NCI-H2107 treated with DMSO at 0.1 percent for 48 hours (cell line): ENCODE data around the gene COL5A2.

ENCODE experiments used
- DNase-seq: peaks from one replicate; lab custom pipeline; 2025; ENCODE audit not compliant: unreplicated experiment; lab: John Stamatoyannopoulos, UW

COL5A2 gene

DNA sequence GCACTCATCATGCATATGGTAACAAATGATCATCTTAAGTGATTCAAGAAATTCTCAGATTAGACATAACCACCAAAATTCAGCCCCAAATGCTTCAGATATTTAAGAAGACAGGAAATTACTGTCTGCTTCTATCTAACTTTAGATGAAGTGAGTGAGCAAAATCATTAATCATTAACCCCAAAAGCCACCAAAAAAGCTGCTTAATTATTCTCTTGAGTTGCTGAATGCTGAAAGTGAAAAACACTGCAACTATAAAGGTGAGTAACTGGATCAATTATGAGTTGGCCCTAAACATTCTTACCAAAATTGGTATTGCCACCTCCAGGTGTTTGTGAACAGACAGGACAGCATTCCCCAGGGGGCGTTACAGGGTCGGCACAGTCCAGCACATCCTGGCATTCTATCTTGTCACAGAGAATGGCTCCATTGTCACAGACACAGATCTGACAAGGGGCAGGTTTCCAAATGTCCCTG lies 69.6 kb downstream of the COL5A2 start:
- no peak for DNase-seq

DNA sequence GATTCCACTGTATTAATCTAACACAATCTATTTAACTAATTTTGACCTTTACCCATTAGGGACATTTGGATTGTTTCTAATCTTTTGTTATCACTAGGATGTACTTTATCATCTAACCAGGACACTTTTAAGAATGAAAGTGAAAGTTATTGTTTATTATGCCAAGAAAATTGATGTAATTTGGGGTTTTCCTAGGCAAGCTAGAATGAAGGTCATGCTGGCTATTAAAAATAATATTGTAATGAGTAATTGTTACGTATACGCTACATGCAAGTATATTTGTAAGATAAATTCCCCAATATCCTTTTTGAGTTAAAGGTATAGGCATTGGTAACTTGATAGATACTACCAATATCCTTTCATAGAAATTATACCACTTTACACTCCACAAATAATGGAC lies 74.6 kb downstream of the COL5A2 start:
- no peak for DNase-seq

DNA sequence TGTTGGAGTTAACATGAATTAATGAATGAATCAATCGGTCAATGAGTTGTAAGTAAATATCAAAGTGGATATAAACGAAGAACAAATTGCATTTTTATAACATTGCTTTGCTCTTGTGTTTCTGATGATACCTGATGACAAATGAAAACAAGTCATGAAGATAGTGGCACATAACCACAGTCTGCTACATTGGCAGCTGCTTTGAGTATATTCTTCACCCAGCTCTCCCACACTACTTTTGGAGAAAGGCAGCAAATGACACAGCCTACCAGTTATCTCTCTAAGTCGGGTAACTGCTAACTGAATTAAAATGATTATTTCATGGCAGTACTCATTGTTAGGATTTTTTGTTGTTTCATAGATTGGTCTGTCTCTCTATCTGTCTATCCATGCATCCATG lies 76.8 kb downstream of the COL5A2 start:
- DNase-seq, result no peak

DNA sequence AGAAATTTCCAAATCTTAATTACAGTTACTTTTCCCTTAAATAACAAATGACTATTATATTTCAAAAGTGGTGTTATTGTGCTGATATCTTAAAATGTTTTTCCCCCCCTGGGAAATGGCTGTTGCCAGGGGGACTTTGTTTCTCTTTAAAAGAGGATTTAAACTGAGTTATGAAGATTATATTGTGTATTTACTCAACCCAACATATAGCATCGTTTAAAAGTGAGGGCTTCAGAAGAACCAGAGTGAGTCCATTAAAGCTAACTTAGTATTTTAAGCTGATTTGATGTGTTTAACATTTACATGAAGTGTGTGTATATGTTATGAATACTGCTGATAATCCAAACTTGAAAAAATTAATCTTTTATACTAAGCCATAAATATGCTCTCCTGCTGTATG lies 81.6 kb downstream of the COL5A2 start:
- DNase-seq, result no peak

DNA sequence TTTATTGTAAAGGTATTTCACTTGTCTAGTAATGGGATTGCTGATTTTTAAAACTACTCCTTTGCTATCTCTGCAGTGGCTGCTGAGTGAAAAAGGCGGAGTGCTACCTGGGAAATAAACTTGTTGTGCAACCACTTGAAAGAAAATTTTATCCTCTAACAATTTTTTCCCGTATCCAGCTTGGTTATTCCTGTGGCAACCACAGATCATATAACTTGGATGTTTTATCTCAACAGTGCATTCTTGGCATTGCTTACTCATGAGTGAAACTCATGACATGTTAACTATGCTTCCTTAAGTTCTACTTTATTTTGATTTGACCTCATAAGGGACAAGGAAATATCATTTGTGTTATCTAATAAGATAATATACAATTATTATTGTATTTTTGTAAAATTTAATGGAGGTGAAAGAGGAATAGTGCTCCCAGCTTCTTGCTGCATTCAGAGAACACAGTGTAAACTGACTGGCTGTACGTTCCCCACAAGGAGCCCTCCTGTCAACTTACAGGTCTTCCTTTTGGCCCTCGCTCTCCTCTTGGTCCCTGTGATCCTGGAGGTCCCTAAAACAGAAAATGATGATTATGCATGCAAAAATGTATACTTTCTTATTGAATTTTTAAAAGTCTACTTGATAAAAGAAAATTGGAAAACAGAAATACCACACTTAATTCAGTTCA lies 82.7 kb downstream of the COL5A2 start:
- DNase-seq, result no peak

DNA sequence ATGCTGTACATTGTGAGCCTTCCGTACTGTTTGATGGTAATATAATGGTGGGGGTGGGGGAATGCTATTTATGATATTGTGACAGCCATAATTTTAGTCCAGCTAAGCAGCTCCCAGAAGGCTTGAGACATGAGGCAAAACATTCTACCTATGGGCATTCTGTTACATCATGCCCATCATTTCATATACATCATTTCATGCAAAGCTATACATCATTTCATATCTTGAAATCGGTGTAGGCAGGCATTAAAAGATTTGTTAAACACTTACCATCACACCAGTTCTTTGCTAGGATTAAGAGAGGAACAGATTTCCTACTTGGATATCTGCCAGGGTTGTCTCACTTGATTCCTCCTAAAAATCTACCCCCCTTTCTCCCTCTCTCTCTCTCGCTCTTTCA lies 84.5 kb downstream of the COL5A2 start:
- no peak for DNase-seq

DNA sequence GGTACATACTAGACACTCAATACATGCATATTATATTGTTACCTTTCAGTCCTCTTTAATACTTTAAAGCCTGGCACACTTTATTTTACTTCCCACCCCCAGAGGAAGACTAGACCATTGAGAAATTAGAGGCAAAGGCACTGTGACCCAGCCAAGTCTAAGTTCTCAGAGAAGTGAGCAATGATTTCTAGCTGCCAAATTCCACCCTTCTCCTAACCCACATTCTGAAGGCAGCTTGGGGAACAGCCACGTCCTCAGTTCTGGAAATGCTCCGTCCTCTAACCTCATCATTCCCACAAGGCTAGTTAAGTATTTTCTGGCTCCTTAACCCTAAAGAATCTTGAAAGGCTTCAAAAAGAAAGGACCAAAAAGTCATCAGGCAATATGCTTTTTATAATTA lies 86.6 kb downstream of the COL5A2 start:
- no peak for DNase-seq

DNA sequence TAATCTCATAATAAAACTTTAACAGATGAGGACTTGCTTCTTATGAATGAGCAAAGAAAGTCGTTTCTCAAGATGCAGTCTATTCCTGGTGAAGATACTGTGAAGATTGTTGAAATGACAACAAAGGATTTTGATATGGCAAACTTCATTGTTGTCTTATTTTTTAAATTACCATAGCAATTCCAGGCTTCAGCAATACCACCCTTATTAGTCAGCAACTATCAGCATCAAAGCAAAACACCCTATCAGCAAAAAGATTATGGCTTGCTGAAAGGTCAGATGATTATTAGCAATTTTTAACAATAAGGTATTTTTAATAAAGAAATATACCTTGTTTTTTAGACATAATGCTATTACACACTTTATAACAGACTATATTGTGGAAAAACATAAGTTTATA lies 88.3 kb downstream of the COL5A2 start:
- no peak for DNase-seq

DNA sequence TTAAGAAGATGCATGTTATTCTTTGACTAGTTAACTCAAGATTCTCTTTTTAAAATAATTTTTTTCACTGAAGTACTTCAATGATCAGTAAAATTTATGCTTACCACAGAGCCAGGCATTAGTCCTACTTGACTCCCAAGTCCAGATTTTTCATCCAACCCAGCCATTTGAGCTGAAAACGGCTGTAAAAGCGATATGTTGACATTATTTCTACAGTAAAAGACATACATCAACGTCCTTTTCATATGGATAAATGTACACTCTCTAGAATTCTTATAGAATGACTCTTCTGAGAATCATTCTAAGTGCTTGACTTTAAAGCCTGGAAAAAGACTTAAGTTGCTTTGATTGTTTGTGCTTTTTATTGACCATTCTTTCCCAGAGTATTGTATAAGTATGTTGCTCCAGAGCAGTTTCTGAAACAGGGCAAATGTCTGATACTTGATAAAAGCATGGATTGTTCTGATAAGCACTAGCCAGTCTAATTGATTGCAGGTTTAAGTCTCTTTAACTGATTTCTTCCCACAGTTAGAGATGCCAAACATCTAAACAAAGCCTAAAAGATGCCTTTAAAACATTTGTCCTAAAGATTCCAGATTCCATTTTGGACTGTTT lies 90.9 kb downstream of the COL5A2 start:
- no peak for DNase-seq

DNA sequence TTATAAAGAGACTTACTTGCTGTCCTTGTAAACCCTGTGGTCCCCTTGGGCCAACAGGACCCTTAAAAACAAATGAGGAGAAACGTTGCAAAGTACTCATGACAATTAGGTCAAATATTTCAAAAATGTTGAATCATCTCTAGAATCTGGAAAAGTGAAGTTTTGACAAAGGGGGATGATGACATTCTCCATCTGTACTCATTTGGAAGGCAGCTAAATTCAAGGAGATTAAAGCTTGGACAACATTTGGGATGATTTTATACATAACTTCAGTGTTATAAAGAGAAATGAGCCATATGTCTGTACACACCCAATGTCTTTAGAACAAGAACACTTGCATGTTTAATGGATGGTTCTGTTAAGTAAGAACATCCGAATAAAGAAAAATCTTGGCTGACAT lies 92.9 kb downstream of the COL5A2 start:
- DNase-seq, result no peak

DNA sequence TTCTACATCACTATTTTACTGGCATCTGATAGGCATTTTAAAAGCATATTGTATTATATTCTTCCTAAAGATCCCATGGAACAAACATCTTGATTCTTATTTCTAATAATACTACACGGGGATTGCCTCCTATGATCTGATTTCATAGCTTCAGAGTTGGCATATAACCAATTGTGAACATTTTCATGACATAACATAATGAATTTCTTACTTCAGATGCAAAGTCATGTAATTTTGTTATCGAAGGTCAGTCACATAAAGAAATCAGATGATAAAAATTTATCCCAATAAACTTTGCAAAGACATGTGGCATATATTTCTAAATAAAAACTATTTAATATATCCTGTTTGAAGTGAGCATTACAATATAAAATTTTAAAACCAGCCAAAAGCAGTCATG lies 93.3 kb downstream of the COL5A2 start:
- DNase-seq, result no peak

DNA sequence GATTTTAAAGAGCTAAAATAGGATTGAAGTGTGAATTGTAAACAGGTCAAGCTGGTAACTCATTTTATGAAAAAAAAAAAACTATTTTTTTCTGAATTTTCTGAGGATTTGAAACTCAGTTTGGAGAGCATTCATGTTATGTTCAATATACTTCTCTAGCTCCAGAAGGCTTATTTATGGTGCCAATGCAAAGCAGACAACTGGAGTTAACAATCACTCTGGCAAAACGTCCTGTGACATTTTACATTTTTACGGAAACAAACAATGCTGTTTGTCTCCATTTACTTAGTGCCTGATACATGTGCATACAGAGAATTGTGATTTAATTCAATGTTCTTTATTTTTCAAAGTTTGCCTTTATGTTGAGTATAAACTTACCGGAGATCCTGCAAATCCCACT lies 96.0 kb downstream of the COL5A2 start:
- DNase-seq, result no peak

DNA sequence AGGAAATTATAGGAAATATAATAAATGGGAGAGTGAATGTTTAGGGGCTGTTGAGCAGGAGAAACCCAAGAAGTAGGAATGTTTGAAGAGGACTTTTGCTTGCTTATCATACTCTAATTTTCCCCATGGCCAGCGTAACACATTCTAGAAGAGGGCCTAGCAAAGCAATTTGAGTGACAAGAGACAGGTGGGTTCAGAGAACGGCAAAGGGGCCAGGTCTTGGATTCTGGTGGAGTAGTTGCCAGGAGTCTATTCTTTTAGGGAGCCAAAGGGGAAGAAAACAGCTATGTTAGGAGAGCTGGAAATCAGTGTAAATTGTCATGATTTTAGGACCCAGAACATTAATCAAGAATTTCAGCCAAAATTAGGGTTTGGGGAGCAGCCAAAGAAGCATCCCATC lies 96.5 kb downstream of the COL5A2 start:
- no peak for DNase-seq

DNA sequence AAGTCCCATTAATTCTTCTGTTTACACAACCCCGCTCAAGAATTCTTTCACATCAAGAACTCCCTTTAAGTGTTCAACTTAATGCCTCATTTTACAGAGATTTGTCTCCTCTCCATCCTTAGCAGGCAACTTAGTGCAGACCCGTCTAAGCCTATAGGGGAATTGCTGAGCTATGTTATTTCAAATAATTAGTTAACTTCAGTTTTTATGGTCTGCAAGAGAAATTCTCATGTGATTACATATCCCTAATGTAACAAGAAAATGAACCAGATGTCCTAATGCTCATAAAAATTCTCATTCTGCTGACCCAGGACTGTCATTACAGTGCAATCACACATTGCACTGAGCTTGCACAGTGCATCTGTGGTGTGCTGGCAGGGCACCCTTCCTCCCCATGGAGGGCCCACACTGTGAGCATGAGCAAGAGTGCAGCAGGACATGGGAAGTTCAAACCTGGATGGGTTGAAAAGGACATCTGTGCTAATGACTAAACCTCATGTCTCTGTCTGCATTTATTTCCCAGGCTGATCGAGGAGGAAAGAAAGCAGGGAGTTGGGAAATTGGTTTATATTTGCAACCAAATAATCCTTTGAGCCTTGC lies 97.1 kb downstream of the COL5A2 start:
- DNase-seq, result no peak

DNA sequence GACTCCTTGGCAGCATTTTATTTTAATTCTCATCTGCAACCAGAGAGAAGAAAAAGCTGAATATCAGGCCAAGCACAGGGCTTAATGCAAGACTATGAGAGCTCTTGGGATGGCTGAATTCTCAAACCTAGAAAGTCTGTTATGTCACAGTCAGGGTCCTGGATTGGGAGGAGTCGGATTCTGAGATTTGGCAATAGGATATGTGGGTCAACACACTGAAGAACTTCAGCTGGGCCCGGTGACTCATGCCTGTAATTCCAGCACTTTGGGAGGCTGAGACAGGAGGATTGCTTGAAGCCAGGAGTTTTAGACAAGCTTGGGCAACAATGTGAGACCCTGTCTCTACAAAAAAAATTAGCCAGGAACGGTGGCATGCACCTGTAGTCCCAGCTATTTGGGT lies 103.0 kb downstream of the COL5A2 start:
- DNase-seq, result no peak

DNA sequence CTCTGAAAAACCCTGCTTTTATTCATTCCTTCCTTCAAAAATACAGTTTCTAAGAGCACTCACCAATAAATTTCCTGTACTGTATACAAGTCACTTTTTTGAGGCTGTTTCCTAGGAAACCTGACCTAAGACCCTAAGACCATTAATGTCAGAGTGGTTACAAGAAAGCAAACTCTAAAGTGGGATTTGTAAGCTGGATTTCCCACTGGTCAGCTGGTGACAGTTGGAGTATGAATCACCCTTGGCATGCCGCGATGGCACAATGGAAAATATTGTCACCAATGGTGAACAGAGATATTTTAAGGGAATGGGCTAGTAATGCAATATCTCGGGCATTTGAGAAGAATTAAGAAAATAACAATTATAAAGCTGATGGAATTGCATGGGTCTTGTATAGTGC lies 103.4 kb downstream of the COL5A2 start:
- DNase-seq, result no peak

DNA sequence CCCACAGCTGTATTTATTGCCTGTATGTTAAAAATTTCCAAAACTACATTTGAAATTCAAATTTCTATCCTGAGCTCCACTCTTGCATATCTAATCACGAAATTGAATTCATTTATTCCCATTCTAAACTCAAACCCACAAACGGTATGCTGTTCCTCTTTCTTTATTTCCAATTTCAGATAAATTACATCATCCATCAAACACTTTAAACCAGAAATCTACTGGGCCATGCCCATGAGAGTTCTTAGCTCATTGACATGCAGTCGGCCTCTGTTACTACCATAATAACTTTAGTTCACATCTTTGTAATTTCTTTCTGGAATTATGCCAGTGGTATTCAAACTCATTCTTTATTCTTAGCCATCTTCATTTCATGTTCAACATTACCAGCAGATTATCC lies 105.1 kb downstream of the COL5A2 start:
- no peak for DNase-seq

DNA sequence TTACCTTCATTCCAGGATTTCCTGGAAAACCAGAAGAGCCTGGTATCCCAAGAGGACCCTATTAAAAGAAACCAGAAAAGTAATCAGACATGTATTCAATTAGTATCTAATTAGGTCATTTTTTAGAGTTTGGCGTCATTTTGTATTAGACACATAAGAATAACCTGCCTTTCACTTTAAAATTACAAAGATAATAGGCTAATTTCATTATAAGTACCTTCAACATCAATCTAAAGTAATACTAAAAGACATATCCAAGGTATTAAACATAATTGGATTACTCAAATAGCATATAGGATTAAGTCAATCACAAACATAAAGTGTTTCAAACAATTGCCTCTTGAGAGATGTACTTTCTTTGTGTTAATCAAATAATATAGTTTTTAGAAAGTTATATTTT lies 107.5 kb downstream of the COL5A2 start:
- DNase-seq, result no peak

DNA sequence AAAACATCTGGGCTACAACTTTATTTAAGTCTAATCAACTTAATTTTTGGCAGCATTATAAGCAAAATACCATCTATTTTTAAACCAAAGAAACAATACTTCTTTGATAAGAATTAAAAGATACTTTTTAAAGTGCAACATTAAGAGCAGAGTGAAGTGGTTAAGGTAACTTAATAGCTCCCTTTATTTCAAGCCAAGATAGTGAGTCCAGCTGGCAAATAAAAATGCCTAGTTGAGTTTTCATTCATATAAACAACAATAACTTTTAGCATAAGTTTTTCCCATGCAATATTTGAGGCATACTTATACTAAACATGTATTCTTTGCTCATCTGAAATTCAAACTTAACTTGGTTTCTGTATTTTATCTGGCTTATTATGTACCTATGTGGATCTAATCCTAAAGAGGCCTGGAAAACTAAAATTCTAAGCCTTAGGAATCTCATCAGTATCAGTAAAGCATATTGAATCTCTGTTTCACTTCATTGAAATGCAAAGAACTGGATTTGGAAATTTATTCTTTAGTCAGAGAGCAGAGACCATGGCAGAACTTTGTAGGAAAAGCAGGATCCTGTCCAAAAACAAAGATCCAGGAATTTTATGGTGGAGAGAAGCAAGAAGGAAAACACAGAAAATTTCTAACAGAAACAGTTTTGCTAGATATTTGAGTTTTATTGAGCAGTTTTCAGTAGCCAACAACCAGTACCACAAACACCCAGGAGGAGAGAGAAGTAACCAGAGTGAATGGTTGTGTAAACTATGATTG lies 109.5 kb downstream of the COL5A2 start:
- no peak for DNase-seq

DNA sequence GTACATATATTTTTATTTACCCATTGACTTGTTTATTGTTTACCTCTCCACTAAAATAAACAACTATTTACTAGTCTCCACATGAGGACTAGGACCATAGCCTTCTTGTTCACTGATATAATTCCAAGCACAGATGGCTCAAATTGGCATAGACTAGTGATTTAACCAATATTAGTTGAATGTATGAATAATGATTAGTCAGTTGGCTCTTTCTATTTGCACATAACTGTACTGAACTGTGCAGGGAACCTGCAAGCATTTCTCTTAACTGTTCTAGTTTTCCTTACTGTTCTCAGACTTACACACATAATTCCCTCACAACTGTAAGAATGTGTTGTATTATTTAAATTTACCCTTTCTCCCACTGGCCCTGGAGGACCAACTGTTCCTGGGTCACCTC lies 113.5 kb downstream of the COL5A2 start:
- DNase-seq, result no peak

DNA sequence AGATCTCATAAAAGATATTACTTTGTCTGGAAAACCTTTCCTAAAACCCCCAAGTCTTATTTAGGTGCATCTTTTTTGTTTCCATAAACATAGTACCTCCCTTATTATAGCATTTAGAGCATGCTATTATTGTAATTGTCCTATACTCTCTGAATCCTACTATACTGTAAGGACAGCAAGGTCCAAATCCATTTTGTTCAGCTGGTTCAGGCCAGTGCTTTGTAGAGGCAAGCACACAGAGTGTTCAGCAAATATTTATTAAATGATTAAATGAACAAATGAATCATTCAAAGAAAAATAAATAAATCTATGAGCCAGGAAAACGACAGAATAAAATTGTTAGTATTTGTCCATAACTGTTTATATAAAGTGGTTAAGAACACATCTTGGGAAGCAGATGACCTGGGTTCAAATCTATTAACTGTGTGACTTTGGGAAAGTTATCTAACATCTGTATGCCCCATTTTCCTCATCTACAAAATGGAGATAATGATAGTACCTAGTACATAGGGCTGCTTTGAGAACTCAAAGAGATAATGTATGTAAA lies 119.4 kb downstream of the COL5A2 start:
- no peak for DNase-seq

DNA sequence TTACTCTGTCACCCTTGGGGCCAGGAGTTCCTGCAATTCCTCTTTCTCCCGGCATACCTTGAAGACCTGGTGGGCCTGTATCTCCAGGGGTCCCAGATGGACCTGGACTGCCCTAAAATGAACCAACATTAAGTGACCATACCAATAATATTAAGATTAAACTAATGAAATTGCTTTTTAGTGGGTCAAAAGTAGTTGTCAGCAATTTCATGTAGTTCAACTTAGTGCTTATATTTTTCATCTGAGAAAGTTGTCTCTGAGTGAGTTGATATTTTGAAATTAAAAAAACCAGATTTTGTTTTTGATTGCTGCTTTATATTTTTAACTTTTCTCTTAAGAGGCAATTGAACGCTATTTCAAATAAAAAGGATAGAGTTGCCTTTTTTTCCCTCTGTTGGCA lies 122.2 kb downstream of the COL5A2 start:
- DNase-seq, result no peak
